Spleen (tissue), 11 donors: Measurements from ENCODE around the gene IARS2. TPM values are rescaled to one million over a fixed set of nuclear protein-coding genes. Genes with fewer than 3 reads are reported as not detected.

ENCODE experiments used
- DNase-seq: peaks from one replicate; pipeline ENCODE4 v3.0.0-alpha.2; 2020
- H3K27ac ChIP-seq, 8 donors: fragments of 200-600 bp; sonication (generic) in 7 of 8; 1 replicate in 4 of 8; 2 replicates in 4 of 8; pipeline versions ENCODE4 v1.5.0 to v1.8.0; 2016 to 2021; ENCODE audit warnings: inconsistent platforms in 4 of 8, mild to moderate bottlenecking in 4 of 8, moderate library complexity in 1 of 8
- H3K27me3 ChIP-seq, 7 donors: fragments of 200-600 bp; sonication (generic) in 6 of 7; replicated peaks in 1 of 7; 1 replicate in 4 of 7; 2 replicates in 3 of 7; pipeline versions ENCODE4 v1.5.0 to v1.8.0; 2016 to 2021; ENCODE audit warnings: inconsistent platforms in 3 of 7, mild to moderate bottlenecking in 1 of 7
- H3K36me3 ChIP-seq, 6 donors: fragments of 200-600 bp; sonication (generic) in 5 of 6; 1 replicate in 4 of 6; 2 replicates in 2 of 6; pipeline versions ENCODE4 v1.5.0 to v1.8.0; 2016 to 2021; ENCODE audit warnings: inconsistent platforms in 2 of 6
- H3K4me1 ChIP-seq, 6 donors: fragments of 200-600 bp; sonication (generic) in 5 of 6; 1 replicate in 3 of 6; 2 replicates in 3 of 6; pipeline versions ENCODE4 v1.5.0 to v1.8.0; 2016 to 2021; ENCODE audit warnings: inconsistent platforms in 3 of 6
- H3K4me3 ChIP-seq, 8 donors: fragments of 200-600 bp; sonication (generic) in 7 of 8; 1 replicate in 4 of 8; 2 replicates in 4 of 8; pipeline versions ENCODE4 v1.5.0 to v1.8.0; 2016 to 2021; ENCODE audit warnings: inconsistent platforms in 4 of 8, mild to moderate bottlenecking in 4 of 8, moderate library complexity in 2 of 8
- H3K9me3 ChIP-seq, 8 donors: fragments of 200-600 bp; sonication (generic) in 7 of 8; 1 replicate in 4 of 8; 2 replicates in 4 of 8; pipeline versions ENCODE4 v1.5.0 to v1.8.0; 2016 to 2021; ENCODE audit warnings: inconsistent platforms in 4 of 8
- POLR2A ChIP-seq, 3 donors: fragments of 450-650 bp; IDR thresholded peaks; one replicate each; pipeline ENCODE4 v1.5.1; 2017; ENCODE audit warnings: antibody characterized with exemption in 3 of 3, mild to moderate bottlenecking in 1 of 3
- POLR2AphosphoS5 ChIP-seq, 3 donors: sonication (generic); formaldehyde crosslinking; IDR thresholded peaks; one replicate each; pipeline ENCODE4 v1.5.1; 2017; ENCODE audit warnings: antibody characterized with exemption in 3 of 3
- WGBS, 5 donors: extraction: QIAGEN DNeasy Blood & Tissue Kit in 3 of 5; methylation state at CpG; one replicate each; pipeline versions ENCODE4 v1.1.5 to v1.1.7; 2013 to 2018; 5-methylcytosine and 5-hydroxymethylcytosine counted together
- intact Hi-C: fragments of 100-400 bp; cut with DNase I; formaldehyde crosslinking; loops from one replicate; pipeline ENCODE4 v1.15.0; 2023; ENCODE audit warnings: low total_unique reads
- polyA plus RNA-seq, 3 donors: library from polyadenylated mRNA; stranded (reverse); fragments of 200-250 nt; gene quantifications; one replicate each; pipeline ENCODE4 v1.2.1, GENCODE V29; 2013
- total RNA-seq, 7 donors: library from RNA; depleted of rRNA in 3 of 7; stranded (reverse); fragments of >200 nt in 3 of 7; fragmentation: NEBNext Ultra II Directional in 4 of 7; extraction: Animal tissue kit (Norgen Biotek cat#: 25700) in 4 of 7; gene quantifications; one replicate each; pipeline versions ENCODE4 v1.1.0 to v1.2.1, GENCODE V29; 2016 to 2021
- TF ChIP-seq, protein P1 (sequence below), 11 experiments: fragments of 200-600 bp in 7 of 11; fragments of 450-650 bp in 4 of 11; sonication (generic) in 4 of 11; IDR thresholded peaks in 8 of 11; conservative IDR thresholded peaks in 3 of 11; 1 replicate in 7 of 11; 2 replicates in 4 of 11; pipeline versions ENCODE4 v1.4.0 to v1.8.0; 2016 to 2021; ENCODE audit warnings: antibody characterized with exemption in 11 of 11, inconsistent platforms in 4 of 11, mild to moderate bottlenecking in 1 of 11
- donor health status: healthy with polysubstance abuse.
- donor health status: DM: no; HTN: no; CAD: no; lungs with moderate emphysema.
- donor health status: DM: no; HTN: no; CAD: no.
- donor health status: Bipolar disorder and iron deficiency.
- donor health status: healthy.
- donor health status: DM: no; HTN: no; CAD: no.
- donor health status: DM: yes; HTN: yes; CAD: no.

IARS2 gene
- total and polyA plus RNA-seq, 10 donors = 16.0 to 52.8 (median 41.0) TPM

DNA sequence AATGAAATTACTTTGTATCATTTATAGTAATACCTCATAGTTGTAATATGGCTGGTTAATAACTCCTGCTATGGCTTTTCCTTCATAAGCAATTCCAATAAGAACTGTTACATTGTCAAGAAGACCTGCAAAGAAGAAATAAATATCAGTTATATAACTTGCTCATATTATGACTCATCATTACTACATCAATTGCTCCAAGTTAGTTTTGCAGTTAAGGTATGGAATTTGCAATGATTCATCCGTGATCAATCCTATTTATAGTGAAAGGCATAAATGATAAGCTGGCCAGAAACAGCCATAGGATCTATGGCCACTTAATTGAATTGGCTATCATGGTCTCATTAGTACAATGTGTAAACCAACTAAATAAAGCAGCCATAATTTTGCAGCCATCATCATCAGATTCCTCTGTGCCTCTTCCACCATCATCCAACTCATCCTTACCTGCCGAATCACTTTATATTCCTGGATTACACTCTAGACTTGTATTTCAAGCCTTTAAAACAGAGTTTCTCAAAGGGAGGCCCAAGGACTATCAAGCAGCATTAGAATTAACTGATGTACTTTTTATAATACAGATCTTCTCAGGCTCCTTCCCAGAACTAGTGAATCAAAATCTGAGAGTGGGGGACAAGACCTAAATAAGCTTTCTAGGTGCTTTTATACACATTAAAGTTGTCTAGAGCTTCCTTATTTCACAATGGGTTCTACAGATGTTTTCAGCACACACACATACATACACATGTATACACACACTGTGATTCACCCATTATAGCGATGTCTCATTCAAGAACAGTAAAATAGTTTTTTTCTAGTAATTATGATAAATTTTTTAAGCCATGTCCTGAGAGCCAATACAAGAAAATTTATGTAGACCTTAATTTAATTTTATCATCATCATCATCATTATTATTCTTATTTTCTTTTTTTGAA is 26.4 kb upstream of the IARS2 start:
- intact Hi-C loops = no loop called here
- H3K9me3 ChIP-seq = peaks cover 0 to 3% (median 0%) of the 10 kb centered on the region in 8 donors
- no peaks in the 10 kb centered on the region for H3K4me1 ChIP-seq
- no peak overlapping the region for H3K4me3 ChIP-seq
- no peaks in the 10 kb centered on the region for H3K27me3 ChIP-seq
- 91 to 98% (median 96%) methylated on average over 3 of the region's 3 CpGs for WGBS, 5 donors
- DNase-seq = no peak
- no peak overlapping the region for H3K27ac ChIP-seq
- no peak for TF ChIP-seq POLR2A (IDR thresholded peaks at IDR 0.05)
- no peak for TF ChIP-seq POLR2AphosphoS5 (IDR thresholded peaks at IDR 0.05)
- TF ChIP-seq, protein P1, sequence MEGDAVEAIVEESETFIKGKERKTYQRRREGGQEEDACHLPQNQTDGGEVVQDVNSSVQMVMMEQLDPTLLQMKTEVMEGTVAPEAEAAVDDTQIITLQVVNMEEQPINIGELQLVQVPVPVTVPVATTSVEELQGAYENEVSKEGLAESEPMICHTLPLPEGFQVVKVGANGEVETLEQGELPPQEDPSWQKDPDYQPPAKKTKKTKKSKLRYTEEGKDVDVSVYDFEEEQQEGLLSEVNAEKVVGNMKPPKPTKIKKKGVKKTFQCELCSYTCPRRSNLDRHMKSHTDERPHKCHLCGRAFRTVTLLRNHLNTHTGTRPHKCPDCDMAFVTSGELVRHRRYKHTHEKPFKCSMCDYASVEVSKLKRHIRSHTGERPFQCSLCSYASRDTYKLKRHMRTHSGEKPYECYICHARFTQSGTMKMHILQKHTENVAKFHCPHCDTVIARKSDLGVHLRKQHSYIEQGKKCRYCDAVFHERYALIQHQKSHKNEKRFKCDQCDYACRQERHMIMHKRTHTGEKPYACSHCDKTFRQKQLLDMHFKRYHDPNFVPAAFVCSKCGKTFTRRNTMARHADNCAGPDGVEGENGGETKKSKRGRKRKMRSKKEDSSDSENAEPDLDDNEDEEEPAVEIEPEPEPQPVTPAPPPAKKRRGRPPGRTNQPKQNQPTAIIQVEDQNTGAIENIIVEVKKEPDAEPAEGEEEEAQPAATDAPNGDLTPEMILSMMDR (IDR thresholded peaks at IDR 0.05 in 8 of 11, conservative IDR thresholded peaks at IDR 0.05 in 3 of 11) = no peak
- peaks cover 0 to 94% (median 64%) of the 10 kb centered on the region in 6 donors for H3K36me3 ChIP-seq

DNA sequence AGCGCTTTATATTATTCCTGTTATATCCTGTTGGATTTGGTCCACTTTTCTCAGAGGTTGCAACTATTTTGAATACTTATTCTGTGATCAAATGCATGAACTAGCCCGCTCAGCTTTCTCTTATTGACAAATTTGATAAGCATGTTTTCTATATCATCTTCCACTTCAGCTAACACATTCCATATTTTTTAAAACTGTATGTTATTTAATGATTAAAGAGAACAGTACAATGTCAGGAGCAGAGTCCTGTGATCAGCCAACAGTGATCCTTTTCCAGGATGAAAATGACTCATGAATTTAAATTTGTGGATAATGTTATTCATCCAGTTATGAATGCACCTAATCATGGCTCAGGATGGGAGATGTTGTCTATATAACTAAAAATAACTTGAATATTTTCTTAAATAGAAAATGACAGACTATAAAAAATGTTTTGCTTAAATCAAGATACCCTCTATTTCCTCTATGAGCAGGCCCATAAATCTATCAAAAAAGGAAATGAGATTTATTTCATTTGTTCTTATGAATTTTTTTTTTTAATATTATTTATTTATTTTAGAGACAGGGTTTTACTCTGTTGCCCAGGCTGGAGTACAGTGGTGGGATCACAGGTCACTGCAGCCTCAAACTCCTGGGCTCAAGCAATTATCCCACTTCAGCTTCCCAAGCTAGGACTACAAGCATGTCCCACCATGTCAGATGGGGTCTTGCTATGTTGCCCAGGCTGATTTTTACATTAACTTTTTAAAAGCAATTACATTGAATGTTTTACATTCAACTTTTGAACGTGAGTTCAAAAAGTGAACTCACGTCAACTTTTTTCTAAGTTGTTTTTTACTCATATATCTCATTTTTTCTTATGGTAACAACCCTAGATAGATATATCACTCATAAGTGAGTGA is 16.8 kb upstream of the IARS2 start:
- H3K27me3 ChIP-seq = no peaks in the 10 kb centered on the region
- 94 to 99% (median 96%) methylated on average over 4 of the region's 4 CpGs for WGBS, 5 donors

DNA sequence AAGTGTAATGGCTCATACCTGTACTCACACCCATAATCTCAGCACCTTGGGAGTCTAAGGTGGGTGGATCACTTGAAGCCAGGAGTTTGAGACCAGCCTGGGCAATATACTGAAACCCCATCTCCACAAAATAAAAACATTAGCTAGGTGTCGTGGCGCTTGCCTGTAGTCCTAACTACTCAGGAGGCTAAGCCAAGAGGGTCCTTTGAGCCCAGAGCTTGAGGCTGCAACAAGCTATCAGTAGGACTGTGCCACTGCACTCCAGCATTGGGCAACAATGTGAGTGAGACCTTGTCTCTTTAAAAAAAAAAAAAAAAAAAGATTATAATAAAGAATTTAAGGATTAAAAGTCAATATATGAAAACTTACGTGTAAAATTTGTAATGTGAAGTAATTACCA is 16.0 kb upstream of the IARS2 start:
- Histone ChIP-seq H3K4me1 (no peaks in the 10 kb centered on the region), H3K9me3 (no peaks in the 10 kb centered on the region), H3K27ac (no peak overlapping the region), H3K4me3 (no peak overlapping the region), H3K27me3 (no peaks in the 10 kb centered on the region), H3K36me3 (peaks cover 0 to 78% (median 24%) of the 10 kb centered on the region in 6 donors)
- intact Hi-C loops = no loop called here
- WGBS, 5 donors = 97 to 100% (median 98%) methylated on average over 3 of the region's 3 CpGs
- TF ChIP-seq POLR2A (IDR thresholded peaks at IDR 0.05) (no peak), POLR2AphosphoS5 (IDR thresholded peaks at IDR 0.05) (no peak)
- TF ChIP-seq, protein P1 (IDR thresholded peaks at IDR 0.05 in 8 of 11, conservative IDR thresholded peaks at IDR 0.05 in 3 of 11) = no peak
- DNase-seq = no peak

More for the DNA sequence above, 16.8 kb upstream of the IARS2 start:
- Histone ChIP-seq H3K4me3 (no peak overlapping the region), H3K36me3 (peaks cover 0 to 80% (median 32%) of the 10 kb centered on the region in 6 donors), H3K9me3 (no peaks in the 10 kb centered on the region), H3K4me1 (no peaks in the 10 kb centered on the region), H3K27ac (no peak overlapping the region)
- intact Hi-C loops = no loop called here
- TF ChIP-seq POLR2AphosphoS5 (IDR thresholded peaks at IDR 0.05) = no peak
- TF ChIP-seq, protein P1 (IDR thresholded peaks at IDR 0.05 in 8 of 11, conservative IDR thresholded peaks at IDR 0.05 in 3 of 11) = no peak
- TF ChIP-seq POLR2A (IDR thresholded peaks at IDR 0.05) = no peak
- DNase-seq = no peak
